PC-9 (cell line): ENCODE measurements around the gene ZNF341. TPM values are rescaled to one million over a fixed set of nuclear protein-coding genes. Genes with fewer than 3 reads are reported as not detected.
A peak's percentile ranks its signal among the peaks of the same experiment; 100 is the strongest.

Experiments
- BruUV-seq: library from RNA; stranded (reverse); fragments of 400-500 nt; replicated peaks from 2 replicates; lab custom pipeline; 2021; lab: Mats Ljungman, UMichigan
- CTCF ChIA-PET: fragments of 300-600 bp; sonication (Branson Sonifier 250); formaldehyde crosslinking; loops from one replicate; lab custom pipeline; 2022; ENCODE audit warnings: antibody characterized with exemption; lab: Charles Lee
- POLR2A ChIA-PET: fragments of 300-600 bp; sonication (Branson Sonifier 250); formaldehyde crosslinking; loops from one replicate; lab custom pipeline; 2022; ENCODE audit warnings: antibody characterized with exemption; ENCODE audit not compliant: unreplicated experiment; lab: Charles Lee
- DNase-seq, 2 experiments: peaks; one replicate each; pipeline versions ENCODE4 v3.0.0 to v3.0.0-alpha.2; 2015 to 2022; ENCODE audit warnings: mixed read lengths in 1 of 2
- H2AFZ ChIP-seq: fragments of 200-600 bp; sonication (generic); 2 replicates; pipeline ENCODE4 v1.8.1; 2017; ENCODE audit warnings: antibody characterized with exemption
- H3F3A ChIP-seq: fragments of 200-600 bp; sonication (generic); 2 replicates; pipeline ENCODE4 v1.8.1; 2017; ENCODE audit warnings: antibody characterized with exemption, mild to moderate bottlenecking, low read depth; ENCODE audit not compliant: insufficient read depth
- H3K27ac ChIP-seq: fragments of 200-600 bp; sonication (generic); 2 replicates; pipeline ENCODE4 v1.6.1; 2016; ENCODE audit warnings: mixed run types
- H3K27me3 ChIP-seq: fragments of 200-600 bp; sonication (generic); 2 replicates; pipeline ENCODE4 v1.6.1; 2016; ENCODE audit warnings: low read depth, mixed run types; ENCODE audit not compliant: insufficient read depth
- H3K36me3 ChIP-seq: fragments of 200-600 bp; sonication (generic); 2 replicates; pipeline ENCODE4 v1.6.1; 2016; ENCODE audit warnings: low read depth, mixed run types
- H3K4me1 ChIP-seq: fragments of 200-600 bp; sonication (generic); replicated peaks from 2 replicates; pipeline ENCODE4 v1.6.1; 2016; ENCODE audit warnings: mixed run types; ENCODE audit not compliant: insufficient read depth
- H3K4me2 ChIP-seq: fragments of 200-600 bp; sonication (generic); 2 replicates; pipeline ENCODE4 v1.6.1; 2017; ENCODE audit warnings: mixed run types
- H3K4me3 ChIP-seq: fragments of 200-600 bp; sonication (generic); 2 replicates; pipeline ENCODE4 v1.6.1; 2016; ENCODE audit warnings: mixed run types
- H3K79me2 ChIP-seq: fragments of 200-600 bp; sonication (generic); 2 replicates; pipeline ENCODE4 v1.6.1; 2017; ENCODE audit warnings: low read depth, mixed run types
- H3K9me2 ChIP-seq: fragments of 200-600 bp; sonication (generic); 2 replicates; pipeline ENCODE4 v1.8.1; 2017; ENCODE audit warnings: mild to moderate bottlenecking; ENCODE audit not compliant: insufficient read depth
- H3K9me3 ChIP-seq: fragments of 200-600 bp; sonication (generic); 2 replicates; pipeline ENCODE4 v1.8.1; 2016; ENCODE audit warnings: low read depth; ENCODE audit not compliant: insufficient read depth
- H4K20me1 ChIP-seq: fragments of 200-600 bp; sonication (generic); 2 replicates; pipeline ENCODE4 v1.8.1; 2017; ENCODE audit not compliant: insufficient read depth
- CTCF ChIP-seq: fragments of 200-600 bp; sonication (generic); conservative IDR thresholded peaks from 2 replicates; pipeline ENCODE4 v1.6.1; 2017; ENCODE audit warnings: mixed run types, antibody characterized with exemption, mild to moderate bottlenecking, moderate library complexity
- EZH2 ChIP-seq: fragments of 200-600 bp; sonication (generic); IDR thresholded peaks from 2 replicates; pipeline ENCODE4 v1.8.0; 2017; ENCODE audit warnings: antibody characterized with exemption, low read depth
- intact Hi-C: fragments of 100-400 bp; cut with micrococcal nuclease; formaldehyde crosslinking; loops from one replicate; pipeline ENCODE4 v1.10.0; 2022; ENCODE audit not compliant: unreplicated experiment
- total RNA-seq: library from RNA; stranded (reverse); gene quantifications from 2 replicates; pipeline ENCODE4 v1.2.3, GENCODE V29; 2021

Gene ZNF341
- total RNA-seq, 1 experiment from 2014 or later: 5.6 TPM

GRCh38 chr20:33688938-33689424 is 42.8 kb upstream of the ZNF341 start:
- H3K9me3 ChIP-seq: no peaks in the 10 kb centered on the region
- H4K20me1 ChIP-seq: no peaks in the 10 kb centered on the region
- H3K4me2 ChIP-seq: no peak overlapping the region
- intact Hi-C loops: no loop called here
- POLR2A ChIA-PET: no interaction called here
- H3K4me1 ChIP-seq: peaks cover 30% of the 10 kb centered on the region
- no peak overlapping the region for H3K4me3 ChIP-seq
- CTCF ChIA-PET: no interaction called here
- H3K79me2 ChIP-seq: peaks cover 16% of the 10 kb centered on the region
- H2AFZ ChIP-seq: no peak overlapping the region
- BruUV-seq: no TSS peak
- no peaks in the 10 kb centered on the region for H3K9me2 ChIP-seq
- no peak overlapping the region for H3K27ac ChIP-seq
- H3K27me3 ChIP-seq: no peaks in the 10 kb centered on the region
- no peak for TF ChIP-seq CTCF
- no peak for TF ChIP-seq EZH2
- no peaks in the 10 kb centered on the region for H3K36me3 ChIP-seq
- H3F3A ChIP-seq: peaks cover 16% of the 10 kb centered on the region; the same call in 1 of the 2 replicates
- peak in 1 of 2 experiments; percentile 17 for DNase-seq

- no peaks in the 10 kb centered on the region for H3K9me2 ChIP-seq
- H3K27ac ChIP-seq: no peak overlapping the region
- ChIA-PET CTCF (no interaction called here), POLR2A (no interaction called here)
- no peak for DNase-seq
- H3K4me1 ChIP-seq: peaks cover 25% of the 10 kb centered on the region
- H2AFZ ChIP-seq: no peak overlapping the region
- no peak for TF ChIP-seq CTCF
- no peak for TF ChIP-seq EZH2
- H3F3A ChIP-seq: peaks cover 16% of the 10 kb centered on the region; the same call in 1 of the 2 replicates
- no peaks in the 10 kb centered on the region for H3K9me3 ChIP-seq
- peaks cover 11% of the 10 kb centered on the region for H3K79me2 ChIP-seq
- H3K4me2 ChIP-seq: peak overlapping the region; percentile 48; the same call in 1 of the 2 replicates
- no peaks in the 10 kb centered on the region for H3K27me3 ChIP-seq
- H4K20me1 ChIP-seq: no peaks in the 10 kb centered on the region
- intact Hi-C loops: no loop called here
- H3K4me3 ChIP-seq: no peak overlapping the region
- H3K36me3 ChIP-seq: no peaks in the 10 kb centered on the region
- no TSS peak for BruUV-seq
Observed at GRCh38 chr20:33689493-33689892, 42.3 kb upstream of the ZNF341 start.

GRCh38 chr20:33689973-33690372 is 41.8 kb upstream of the ZNF341 start:
- H3K4me1 ChIP-seq: peaks cover 20% of the 10 kb centered on the region
- no peaks in the 10 kb centered on the region for H4K20me1 ChIP-seq
- no peak overlapping the region for H3K27ac ChIP-seq
- no peak overlapping the region for H3K4me3 ChIP-seq
- ChIA-PET POLR2A (interaction anchor here (0.6 to 0.7 kb wide), 2 partner anchors 229 to 496 kb away, joined by 5 to 14 read pairs; no protein-coding TSS in a partner anchor), CTCF (interaction anchor here (0.6 kb wide), 1 partner anchor 36 kb away, joined by 3 read pairs; no protein-coding TSS in a partner anchor)
- peaks cover 14% of the 10 kb centered on the region; the same call in 1 of the 2 replicates for H3F3A ChIP-seq
- peak in 1 of 2 experiments; percentile 39 for DNase-seq
- BruUV-seq: no TSS peak
- H3K36me3 ChIP-seq: no peaks in the 10 kb centered on the region
- no peaks in the 10 kb centered on the region for H3K9me2 ChIP-seq
- H3K27me3 ChIP-seq: no peaks in the 10 kb centered on the region
- no peaks in the 10 kb centered on the region for H3K9me3 ChIP-seq
- intact Hi-C loops: no loop called here
- TF ChIP-seq CTCF (no peak), EZH2 (no peak)
- H3K79me2 ChIP-seq: peaks cover 6% of the 10 kb centered on the region
- no peak overlapping the region for H2AFZ ChIP-seq
- H3K4me2 ChIP-seq: peak overlapping the region; percentile 48
